HG02588 (cell line): Measurements from ENCODE around the gene PIP5KL1.

Source experiments
- ATAC-seq: cut with Tn5 transposase; IDR thresholded peaks from one replicate; pipeline ENCODE4 v1.9.1; 2021; ENCODE audit warnings: mild to moderate bottlenecking, moderate library complexity; ENCODE audit not compliant: unreplicated experiment

The PIP5KL1 gene

GRCh38 chr9:127934986-127935385, 4.4 kb upstream of the PIP5KL1 start:
- ATAC-seq, result no peak

DNA sequence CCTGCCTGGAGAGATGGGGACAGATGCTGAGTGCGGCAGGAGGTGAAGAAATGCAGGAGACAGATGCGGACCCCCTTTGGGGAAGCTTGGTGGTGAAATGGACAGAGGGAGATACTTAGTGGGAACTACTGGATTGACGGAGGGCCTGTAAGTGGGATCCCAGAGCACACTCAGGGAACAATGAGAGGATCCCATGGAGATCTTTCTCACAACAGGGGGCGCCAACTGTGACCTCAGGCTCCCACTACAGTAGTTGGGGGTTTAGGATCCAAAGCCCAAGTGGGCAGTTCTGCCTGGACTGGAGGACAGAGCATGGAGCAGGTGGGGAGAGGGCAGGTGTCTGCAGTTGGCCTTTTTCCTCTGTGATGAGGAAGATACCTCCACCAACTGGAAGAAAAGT, 3.7 kb upstream of the PIP5KL1 start:
- no peak for ATAC-seq

- ATAC-seq, result peak; percentile 29
These were observed 710 bp upstream of the PIP5KL1 start for GRCh38 chr9:127931092-127931881.

DNA sequence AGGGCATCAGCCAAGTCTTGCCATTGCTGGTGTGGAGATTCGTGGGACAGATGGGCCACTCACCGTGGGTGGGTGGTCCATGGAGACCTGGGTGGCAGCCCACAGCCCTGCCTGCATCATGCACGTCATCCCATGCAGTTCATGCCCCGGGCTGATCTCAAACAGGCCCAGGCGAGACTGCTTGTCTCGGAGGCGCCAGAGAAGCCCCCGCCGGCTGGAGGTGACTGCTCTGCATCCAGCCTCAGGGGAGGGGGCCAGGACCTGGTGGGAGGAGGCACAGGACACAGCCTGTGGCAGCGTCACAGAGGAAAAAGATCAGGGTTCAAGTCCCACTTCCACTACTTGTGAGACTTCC, 975 bp downstream of the PIP5KL1 start:
- ATAC-seq, result no peak

DNA sequence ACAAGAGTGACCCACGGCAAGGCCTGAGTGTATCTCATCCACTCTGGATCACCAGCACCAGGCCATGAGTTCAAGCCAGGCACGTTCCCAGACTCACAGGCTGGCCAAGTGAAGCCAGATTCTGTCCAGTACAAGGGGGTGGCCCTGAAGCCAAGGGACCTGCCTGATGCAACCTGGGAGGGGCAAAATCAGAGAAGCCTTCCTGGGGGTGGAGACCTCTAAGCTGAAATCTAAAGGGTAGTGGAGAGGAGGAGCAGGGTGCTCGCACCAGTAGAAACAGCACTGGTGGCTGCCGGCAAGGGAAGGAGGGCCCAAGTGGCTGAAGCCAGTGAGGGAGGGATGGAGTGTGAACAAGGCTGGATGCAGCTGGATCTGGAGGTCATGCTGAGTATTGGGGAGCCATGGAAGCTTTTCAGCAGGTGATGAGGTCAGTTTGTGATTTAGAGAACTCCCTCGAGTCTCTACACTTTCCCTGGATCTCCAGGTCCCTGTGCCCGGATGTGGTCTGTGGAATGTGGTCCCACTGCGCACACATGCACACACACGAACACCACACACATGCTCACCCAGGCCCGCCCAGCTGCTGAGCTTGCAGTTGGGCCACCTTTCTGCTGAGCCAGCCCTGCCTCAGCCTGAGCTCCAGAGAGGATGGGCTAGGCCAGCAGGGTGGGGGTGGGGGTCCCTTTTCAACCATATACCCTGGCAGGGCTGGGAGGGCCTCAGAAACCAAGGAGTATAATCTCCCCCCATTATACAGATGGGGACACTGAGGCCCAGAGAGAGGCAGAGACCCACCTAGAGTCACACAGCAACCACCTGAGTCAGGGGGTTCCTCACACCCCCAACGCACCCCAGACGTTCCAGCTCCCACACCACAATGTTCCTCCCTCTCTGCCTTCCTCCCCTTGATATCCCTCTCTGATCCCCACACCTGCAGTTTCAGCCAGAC, 1.6 kb downstream of the PIP5KL1 start:
- no peak for ATAC-seq

DNA sequence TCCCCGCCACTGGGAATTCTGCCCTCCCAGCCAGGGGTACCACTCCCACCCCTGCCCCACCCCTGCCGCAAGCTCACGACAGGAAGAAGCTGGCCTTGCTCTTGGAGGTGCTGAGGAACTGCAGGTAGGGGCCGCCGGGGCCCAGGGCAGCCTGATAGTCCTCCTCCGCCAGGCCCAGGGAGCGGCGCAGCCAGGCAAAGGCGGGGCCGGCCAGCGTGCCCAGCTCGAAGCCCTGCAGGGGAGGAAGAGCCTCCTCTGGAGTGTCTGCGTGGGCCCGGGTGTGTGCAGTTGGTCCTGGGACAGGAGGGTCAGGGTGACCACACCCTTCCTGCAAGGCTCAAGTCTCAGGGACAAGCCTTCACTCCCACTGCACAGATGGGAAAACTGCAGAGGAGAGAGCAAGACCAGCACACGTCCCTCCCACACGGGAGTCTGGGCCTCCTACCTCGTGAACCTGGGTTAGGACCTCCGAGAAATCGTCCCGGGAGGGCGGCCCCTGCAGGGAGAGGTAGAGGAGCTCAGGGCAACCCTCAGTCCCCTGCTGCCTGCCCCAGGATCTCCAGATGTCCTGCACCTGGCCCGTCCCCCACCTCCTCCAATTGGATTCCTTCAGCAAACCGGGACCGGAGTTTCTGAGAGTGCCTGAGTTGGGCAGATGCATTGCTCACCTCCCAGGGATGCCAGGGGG, 2.4 kb downstream of the PIP5KL1 start:
- no peak for ATAC-seq

GRCh38 chr9:127927201-127927987, 3.2 kb downstream of the PIP5KL1 start:
- ATAC-seq, result no peak

- ATAC-seq, result no peak
These were observed 3.7 kb downstream of the PIP5KL1 start for GRCh38 chr9:127926906-127927200.

DNA sequence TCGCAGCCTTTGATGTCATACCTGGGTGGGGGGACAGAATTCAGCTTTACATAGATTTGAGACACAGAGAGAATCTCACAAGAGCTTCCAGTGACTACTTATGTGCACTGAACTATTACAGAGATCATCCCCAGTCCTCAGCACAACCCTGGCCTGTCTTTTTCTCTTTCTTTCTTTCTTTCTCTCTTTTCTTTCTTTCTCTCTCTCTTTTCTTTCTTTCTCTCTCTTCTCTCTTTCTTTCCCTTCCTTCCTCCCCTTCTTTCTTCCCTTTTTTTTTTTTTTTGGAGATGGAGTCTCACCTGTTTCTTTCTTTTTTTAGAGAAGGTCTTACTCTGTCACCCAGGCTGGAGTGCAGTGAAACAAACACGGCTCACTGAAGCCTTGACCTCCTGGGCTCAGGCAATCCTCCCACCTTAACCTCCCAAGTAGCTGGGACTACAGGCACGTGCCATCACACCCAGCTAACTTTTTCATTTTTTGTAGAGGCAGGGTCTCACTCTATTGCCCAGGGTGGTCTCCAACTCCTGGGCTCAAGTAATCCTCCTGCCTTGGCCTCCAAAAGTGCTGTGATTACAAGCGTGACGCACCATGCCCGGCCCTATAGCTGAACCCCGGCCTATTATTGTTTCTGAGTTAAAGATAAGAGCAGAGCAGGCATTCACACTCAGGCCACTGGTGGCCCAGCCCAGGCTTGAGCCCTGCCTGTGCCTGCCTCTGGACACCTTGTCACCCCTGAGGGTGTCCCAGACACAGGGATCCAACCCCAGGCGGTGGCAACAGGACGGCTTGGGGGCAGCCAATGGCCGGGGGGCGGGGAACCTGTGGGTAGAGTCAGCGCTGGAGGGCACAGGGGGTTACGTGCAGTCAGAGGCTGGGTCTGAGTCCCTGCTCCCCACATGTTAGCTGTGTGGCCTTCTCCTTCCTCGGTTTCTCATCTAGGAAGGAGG, 4.3 kb downstream of the PIP5KL1 start:
- ATAC-seq, result no peak

DNA sequence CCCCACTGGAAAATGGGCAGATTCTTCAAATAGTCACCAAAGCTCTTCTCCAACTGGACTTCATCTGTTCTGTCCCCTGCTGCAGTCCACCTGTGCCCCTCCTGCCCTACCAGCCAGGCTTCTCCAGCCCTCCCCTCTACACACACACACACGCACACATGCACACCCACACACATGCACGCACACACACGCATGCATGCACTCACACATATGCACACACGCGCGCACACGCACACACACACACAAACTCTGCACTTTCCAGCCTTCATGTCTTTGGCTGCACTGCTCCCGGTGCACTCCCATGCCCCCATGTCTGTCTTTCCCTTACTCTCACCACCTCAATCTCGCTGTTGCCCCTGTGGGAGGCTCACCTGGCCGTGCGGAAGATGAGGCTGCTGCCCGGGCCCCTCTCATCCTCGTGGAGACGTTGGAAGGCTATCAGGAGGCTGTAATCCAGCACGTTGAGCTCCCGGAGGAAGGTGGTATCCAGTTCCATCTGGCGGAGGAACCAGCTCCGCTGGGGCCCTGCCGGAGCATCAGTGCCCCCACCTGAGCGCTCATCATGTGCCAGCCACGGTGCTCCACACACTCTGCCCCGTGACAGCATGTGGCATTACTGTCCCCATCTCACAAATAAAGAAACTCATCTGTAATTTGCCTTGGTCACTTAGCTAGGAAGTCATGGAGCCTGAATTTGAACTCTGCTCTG, 5.7 kb downstream of the PIP5KL1 start:
- no peak for ATAC-seq

DNA sequence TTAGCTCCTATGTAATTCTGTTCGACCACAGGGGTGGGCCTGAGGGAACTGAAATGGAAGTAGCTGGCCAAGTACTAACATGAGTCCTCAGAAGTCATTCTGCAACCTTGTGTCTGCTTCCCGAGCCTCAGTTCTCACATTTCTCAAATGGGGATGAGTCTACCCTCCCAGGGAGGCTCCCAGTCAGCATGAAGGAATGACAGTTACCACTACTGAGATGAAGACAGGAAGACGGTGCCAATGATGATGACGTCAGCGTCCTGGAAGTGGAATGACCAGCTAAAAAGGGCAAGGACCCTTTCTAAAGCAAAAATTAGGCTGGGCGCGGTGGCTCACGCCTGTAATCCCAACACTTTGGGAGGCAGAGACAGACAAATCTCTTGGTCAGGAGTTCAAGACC, 6.8 kb downstream of the PIP5KL1 start:
- ATAC-seq, result no peak

DNA sequence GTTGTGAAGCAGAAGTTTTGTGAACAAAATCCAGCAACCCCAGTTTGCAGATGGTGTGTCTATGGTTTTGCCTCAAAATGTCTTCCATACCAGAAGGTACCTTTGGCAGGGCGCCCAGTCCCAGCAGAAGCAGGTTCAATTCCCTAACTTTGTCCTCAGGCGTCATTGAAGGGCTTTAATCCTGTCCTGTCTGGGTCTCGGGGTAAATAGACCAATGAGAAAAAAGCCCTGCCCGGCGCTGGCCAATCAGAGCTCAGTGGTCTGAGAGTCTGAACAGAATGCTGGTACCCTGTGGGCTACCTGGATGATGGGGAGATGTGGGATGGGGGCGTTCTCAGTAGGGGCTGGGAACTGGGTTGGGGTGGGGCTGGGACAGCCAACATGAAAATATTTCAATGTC, 7.5 kb downstream of the PIP5KL1 start:
- no peak for ATAC-seq

- ATAC-seq, result no peak
These were observed 8.9 kb downstream of the PIP5KL1 start for GRCh38 chr9:127921557-127922120.

DNA sequence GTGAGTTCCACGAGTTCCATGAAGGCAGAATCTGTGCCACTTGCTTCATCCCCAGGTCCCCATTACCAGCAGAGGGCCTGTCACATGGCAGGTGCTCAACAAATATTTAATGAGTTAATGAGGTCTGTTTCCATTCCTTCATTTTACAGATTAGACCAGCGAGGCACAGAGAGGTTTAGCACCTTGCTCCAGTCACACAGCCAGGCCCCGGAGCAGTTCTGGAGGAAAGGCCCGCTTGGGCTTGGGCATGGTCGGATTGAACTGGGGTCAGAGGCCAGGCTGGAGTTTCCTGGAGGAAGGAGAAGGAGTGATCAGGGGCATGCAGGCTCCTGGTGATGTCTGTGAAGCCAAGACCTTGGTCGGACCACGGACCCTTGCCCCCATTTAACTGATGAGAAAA, 9.8 kb downstream of the PIP5KL1 start:
- no peak for ATAC-seq

- no peak for ATAC-seq
These were observed 11.2 kb downstream of the PIP5KL1 start for GRCh38 chr9:127919253-127919815.

- no peak for ATAC-seq
These were observed 12.1 kb downstream of the PIP5KL1 start for GRCh38 chr9:127918183-127919107.

- no peak for ATAC-seq
These were observed 13.0 kb downstream of the PIP5KL1 start for GRCh38 chr9:127917603-127918002.
